Measurements from ENCODE around the gene MSI2. TPM values are rescaled to one million over a fixed set of nuclear protein-coding genes. Genes with fewer than 3 reads are reported as not detected.

Gene MSI2
- total and polyA plus RNA-seq, 2 donors (not counting 1 experiment from before 2014, with no cell fraction given), result 16.1 to 196 TPM

DNA sequence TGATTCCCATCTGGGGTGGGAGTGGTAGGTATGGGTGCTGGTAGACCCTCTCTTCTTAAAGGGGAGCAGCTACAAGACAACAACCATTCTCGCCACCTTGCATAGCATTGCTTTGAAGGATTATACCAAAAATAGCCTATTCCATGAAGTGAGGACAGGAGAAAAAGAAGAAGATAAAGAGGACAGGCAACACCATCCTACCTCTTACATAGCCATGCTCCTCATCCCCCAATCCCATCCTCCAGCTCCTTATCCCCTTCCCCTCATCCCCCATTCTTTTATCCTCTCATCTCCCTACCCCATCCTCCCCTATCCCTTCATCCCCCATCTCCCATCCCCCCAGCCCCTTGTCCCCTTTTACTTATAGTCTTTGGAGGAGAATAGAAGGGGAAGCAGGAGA is 459.7 kb downstream of the MSI2 start:
- H3K27ac ChIP-seq (ENCODE audit: low read length in 2 of 2), result no peak overlapping the region
- H3K9me3 ChIP-seq (ENCODE audit: control extremely low read depth in 1 of 3, control insufficient read depth in 2 of 3, insufficient read depth in 1 of 3, low read length in 2 of 3), result no peaks in the 10 kb centered on the region
- H3K4me3 Mint-ChIP-seq, result no peak overlapping the region
- peaks cover 32% of the 10 kb centered on the region for H3K27me3 Mint-ChIP-seq
- ChIA-PET POLR2A (no interaction called here), CTCF (interaction anchor here (0.9 kb wide), 1 partner anchor 473 kb away, joined by 3 read pairs; no protein-coding TSS in a partner anchor)
- ATAC-seq (ENCODE audit: low read depth), result no peak
- H3K79me2 ChIP-seq (ENCODE audit: control insufficient read depth, insufficient read depth, low read length), result no peaks in the 10 kb centered on the region
- H3K4me2 ChIP-seq (replicated peaks; ENCODE audit: low read depth, low read length, poor library complexity, severe bottlenecking), result no peak overlapping the region
- H3K9ac ChIP-seq (ENCODE audit: low read length), result no peak overlapping the region
- TF ChIP-seq, protein P1, sequence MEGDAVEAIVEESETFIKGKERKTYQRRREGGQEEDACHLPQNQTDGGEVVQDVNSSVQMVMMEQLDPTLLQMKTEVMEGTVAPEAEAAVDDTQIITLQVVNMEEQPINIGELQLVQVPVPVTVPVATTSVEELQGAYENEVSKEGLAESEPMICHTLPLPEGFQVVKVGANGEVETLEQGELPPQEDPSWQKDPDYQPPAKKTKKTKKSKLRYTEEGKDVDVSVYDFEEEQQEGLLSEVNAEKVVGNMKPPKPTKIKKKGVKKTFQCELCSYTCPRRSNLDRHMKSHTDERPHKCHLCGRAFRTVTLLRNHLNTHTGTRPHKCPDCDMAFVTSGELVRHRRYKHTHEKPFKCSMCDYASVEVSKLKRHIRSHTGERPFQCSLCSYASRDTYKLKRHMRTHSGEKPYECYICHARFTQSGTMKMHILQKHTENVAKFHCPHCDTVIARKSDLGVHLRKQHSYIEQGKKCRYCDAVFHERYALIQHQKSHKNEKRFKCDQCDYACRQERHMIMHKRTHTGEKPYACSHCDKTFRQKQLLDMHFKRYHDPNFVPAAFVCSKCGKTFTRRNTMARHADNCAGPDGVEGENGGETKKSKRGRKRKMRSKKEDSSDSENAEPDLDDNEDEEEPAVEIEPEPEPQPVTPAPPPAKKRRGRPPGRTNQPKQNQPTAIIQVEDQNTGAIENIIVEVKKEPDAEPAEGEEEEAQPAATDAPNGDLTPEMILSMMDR (IDR thresholded peaks at IDR 0.05), result no peak
- no peak for TF ChIP-seq EZH2 (IDR thresholded peaks at IDR 0.05; ENCODE audit: borderline replicate concordance, insufficient read depth, low read depth, low read length, poor library complexity, severe bottlenecking)
- H3K4me3 ChIP-seq (ENCODE audit: control extremely low read depth in 1 of 5, extremely low read depth in 1 of 5, insufficient read depth in 1 of 5, low read depth in 2 of 5, low read length in 4 of 5), result no peak overlapping the region
- no peaks in the 10 kb centered on the region for H3K4me1 Mint-ChIP-seq
- no peak overlapping the region for H3K27ac Mint-ChIP-seq
- H4K20me1 ChIP-seq (ENCODE audit: control insufficient read depth, insufficient read depth, low read length, poor library complexity, severe bottlenecking), result no peaks in the 10 kb centered on the region
- H3K9me3 Mint-ChIP-seq (ENCODE audit: insufficient read depth), result no peaks in the 10 kb centered on the region
- WGBS (ENCODE audit: insufficient coverage), result no CpG with 5 or more reads among the region's 1 CpG
- no peak overlapping the region for H2AFZ ChIP-seq (ENCODE audit: insufficient read depth, low read depth, low read length, poor library complexity, severe bottlenecking)
- H3K27me3 ChIP-seq (replicated peaks in 1 of 4; ENCODE audit: control extremely low read depth in 1 of 4, control insufficient read depth in 3 of 4, insufficient read depth in 4 of 4, low read length in 3 of 4), result peaks cover 0 to 19% (median 4%) of the 10 kb centered on the region in 4 experiments
- intact Hi-C loops (cut with micrococcal nuclease), result no loop called here
- no peaks in the 10 kb centered on the region for H3K36me3 ChIP-seq (replicated peaks in 1 of 2; ENCODE audit: control extremely low read depth in 1 of 2, control insufficient read depth in 1 of 2, extremely low read depth in 1 of 2, insufficient read depth in 2 of 2, low read length in 1 of 2)
- no peaks in the 10 kb centered on the region for H3K4me1 ChIP-seq (ENCODE audit: control insufficient read depth in 2 of 2, insufficient read depth in 2 of 2, low read length in 2 of 2)
- DNase-seq, result no peak

DNA sequence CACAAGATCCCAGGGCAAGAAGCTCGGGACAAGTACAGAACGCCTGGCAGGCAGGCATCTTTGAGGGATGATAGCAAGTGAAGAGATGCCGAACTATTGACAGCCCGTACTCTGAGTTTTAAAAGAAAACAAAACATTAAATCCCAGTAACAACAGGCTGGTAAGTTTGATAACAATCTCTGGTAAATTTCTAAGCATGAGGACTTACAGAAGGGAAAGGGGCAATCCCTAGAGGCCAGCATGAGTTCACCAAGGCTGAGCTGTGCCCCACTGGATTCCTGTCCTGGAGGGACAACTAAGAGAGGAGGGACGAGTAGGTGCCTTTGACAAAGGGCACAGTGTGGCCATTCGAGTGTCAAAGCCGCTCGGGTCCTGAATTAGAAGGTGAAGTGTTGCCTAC is 462.6 kb downstream of the MSI2 start:
- DNase-seq (no peak), ATAC-seq (ENCODE audit: low read depth) (no peak)
- CTCF ChIA-PET, result no interaction called here
- Mint-ChIP-seq H3K4me3 (no peak overlapping the region), H3K9me3 (ENCODE audit: insufficient read depth) (no peaks in the 10 kb centered on the region), H3K4me1 (peaks cover 11% of the 10 kb centered on the region), H3K27me3 (peaks cover 23% of the 10 kb centered on the region), H3K27ac (no peak overlapping the region)
- Histone ChIP-seq H3K27ac (ENCODE audit: low read length in 2 of 2) (no peak overlapping the region), H3K4me1 (ENCODE audit: control insufficient read depth in 2 of 2, insufficient read depth in 2 of 2, low read length in 2 of 2) (peaks cover 7 to 9% of the 10 kb centered on the region in 2 donors), H3K9me3 (ENCODE audit: control extremely low read depth in 1 of 3, control insufficient read depth in 2 of 3, insufficient read depth in 1 of 3, low read length in 2 of 3) (no peaks in the 10 kb centered on the region), H4K20me1 (ENCODE audit: control insufficient read depth, insufficient read depth, low read length, poor library complexity, severe bottlenecking) (no peaks in the 10 kb centered on the region), H3K4me2 (replicated peaks; ENCODE audit: low read depth, low read length, poor library complexity, severe bottlenecking) (no peak overlapping the region), H3K36me3 (replicated peaks in 1 of 2; ENCODE audit: control extremely low read depth in 1 of 2, control insufficient read depth in 1 of 2, extremely low read depth in 1 of 2, insufficient read depth in 2 of 2, low read length in 1 of 2) (no peaks in the 10 kb centered on the region), H3K9ac (ENCODE audit: low read length) (no peak overlapping the region), H2AFZ (ENCODE audit: insufficient read depth, low read depth, low read length, poor library complexity, severe bottlenecking) (no peak overlapping the region), H3K27me3 (replicated peaks in 1 of 4; ENCODE audit: control extremely low read depth in 1 of 4, control insufficient read depth in 3 of 4, insufficient read depth in 4 of 4, low read length in 3 of 4) (peaks cover 0 to 19% (median 4%) of the 10 kb centered on the region in 4 experiments), H3K4me3 (ENCODE audit: control extremely low read depth in 1 of 5, extremely low read depth in 1 of 5, insufficient read depth in 1 of 5, low read depth in 2 of 5, low read length in 4 of 5) (no peak overlapping the region), H3K79me2 (ENCODE audit: control insufficient read depth, insufficient read depth, low read length) (no peaks in the 10 kb centered on the region)
- intact Hi-C loops (cut with micrococcal nuclease), result no loop called here
- WGBS (ENCODE audit: insufficient coverage), result 92% methylated on average over 2 of the region's 8 CpGs
- POLR2A ChIA-PET, result no interaction called here
- no peak for TF ChIP-seq EZH2 (IDR thresholded peaks at IDR 0.05; ENCODE audit: borderline replicate concordance, insufficient read depth, low read depth, low read length, poor library complexity, severe bottlenecking)
- TF ChIP-seq, protein P1 (IDR thresholded peaks at IDR 0.05), result no peak

All from B cell (primary cell).